ENCODE data around the gene MICU1.
A peak's percentile ranks its signal among the peaks of the same experiment; 100 is the strongest.

MICU1 gene

DNA sequence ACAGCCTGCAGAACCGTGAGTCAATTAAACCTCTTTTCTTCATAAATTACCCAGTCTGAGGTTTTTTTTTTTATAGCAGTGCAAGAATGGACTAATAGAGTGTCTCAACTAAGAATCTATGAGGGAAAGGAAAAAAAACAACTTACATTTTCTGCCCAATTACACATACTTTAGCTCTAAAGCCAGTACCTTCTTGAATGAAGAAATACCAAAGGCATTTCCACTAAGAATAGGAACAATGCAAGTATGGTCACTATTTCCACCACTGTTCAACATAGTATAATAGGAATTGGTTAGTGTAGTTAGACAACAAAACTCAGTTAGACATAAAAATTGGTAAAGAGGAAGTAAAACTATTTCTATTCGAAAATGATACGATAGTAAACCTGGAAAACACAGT lies 37.6 kb downstream of the MICU1 start:
- no peak for TF ChIP-seq POLR2A (IDR thresholded peaks at IDR 0.05; ENCODE audit: low read depth, low read length)
- TF ChIP-seq TAF1 (IDR thresholded peaks at IDR 0.05; ENCODE audit: borderline replicate concordance, low read depth, low read length) = no peak
- no peak for TF ChIP-seq POLR2AphosphoS5 (IDR thresholded peaks at IDR 0.05; ENCODE audit: low read depth, low read length)
- DNase-seq (ENCODE audit: insufficient read length) (no peak), FAIRE-seq (no peak)

DNA sequence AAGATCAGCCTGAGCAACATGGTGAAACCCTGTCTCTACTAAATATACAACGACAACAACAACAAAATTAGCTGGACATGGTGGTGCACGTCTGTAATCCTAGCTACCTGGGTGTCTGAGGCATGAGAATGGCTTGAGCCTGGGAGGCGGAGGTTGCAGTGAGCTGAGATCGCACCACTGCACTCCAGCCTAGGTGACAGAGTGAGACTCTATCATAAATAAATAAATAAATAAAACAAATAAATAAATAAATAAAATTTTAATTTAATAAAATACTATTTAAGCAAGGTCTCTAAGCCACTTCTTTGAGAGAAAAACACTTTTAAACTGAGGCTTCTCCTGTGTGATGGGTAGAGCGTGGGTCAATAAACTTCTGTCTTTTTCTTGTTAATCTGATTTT lies 38.3 kb downstream of the MICU1 start:
- FAIRE-seq (no peak), DNase-seq (ENCODE audit: insufficient read length) (no peak)
- TF ChIP-seq POLR2AphosphoS5 (IDR thresholded peaks at IDR 0.05; ENCODE audit: low read depth, low read length) (no peak), TAF1 (IDR thresholded peaks at IDR 0.05; ENCODE audit: borderline replicate concordance, low read depth, low read length) (no peak), POLR2A (IDR thresholded peaks at IDR 0.05; ENCODE audit: low read depth, low read length) (no peak)

DNA sequence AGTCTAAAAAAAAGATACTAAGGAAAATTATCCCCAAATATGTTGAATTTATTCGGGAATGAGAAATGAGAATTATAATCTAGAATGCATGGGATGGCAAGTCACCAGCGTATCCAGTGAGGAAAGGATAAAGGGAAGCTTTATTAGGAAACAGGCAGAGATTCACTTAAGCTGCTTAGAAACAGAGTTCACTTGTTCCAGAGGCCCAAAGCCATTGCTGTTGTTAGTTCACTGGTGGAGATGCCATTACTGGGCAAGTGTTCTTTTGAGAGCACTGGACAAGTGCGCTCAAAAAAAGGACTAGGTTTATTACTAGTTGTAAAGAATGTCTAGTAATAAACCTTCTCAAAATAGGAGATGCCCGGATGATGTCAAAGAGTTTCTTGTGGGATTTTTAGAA lies 51.2 kb downstream of the MICU1 start:
- no peak for TF ChIP-seq TAF1 (IDR thresholded peaks at IDR 0.05; ENCODE audit: borderline replicate concordance, low read depth, low read length)
- no peak for TF ChIP-seq POLR2A (IDR thresholded peaks at IDR 0.05; ENCODE audit: low read depth, low read length)
- TF ChIP-seq POLR2AphosphoS5 (IDR thresholded peaks at IDR 0.05; ENCODE audit: low read depth, low read length) = no peak
- FAIRE-seq = no peak
- DNase-seq (ENCODE audit: insufficient read length) = no peak

DNA sequence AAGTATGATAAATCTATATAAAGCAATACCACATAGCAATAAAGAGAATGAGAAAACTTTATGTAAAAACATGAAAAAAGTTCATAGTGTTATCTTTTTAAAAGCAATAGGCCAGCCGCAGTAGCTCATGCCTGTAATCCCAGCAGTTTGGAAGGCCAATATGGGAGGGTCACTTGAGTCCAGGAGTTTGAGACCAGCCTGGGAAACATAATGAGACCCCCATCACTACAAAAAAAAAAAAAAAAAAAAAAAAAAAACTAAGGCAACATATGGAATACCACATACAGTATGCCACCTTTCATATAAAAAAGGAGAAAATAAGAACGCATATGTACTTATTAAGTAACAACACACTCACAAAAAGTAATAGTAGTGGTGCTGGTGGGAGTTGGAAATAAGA lies 52.8 kb downstream of the MICU1 start:
- TF ChIP-seq TAF1 (IDR thresholded peaks at IDR 0.05; ENCODE audit: borderline replicate concordance, low read depth, low read length) = no peak
- no peak for TF ChIP-seq POLR2A (IDR thresholded peaks at IDR 0.05; ENCODE audit: low read depth, low read length)
- FAIRE-seq = no peak

DNA sequence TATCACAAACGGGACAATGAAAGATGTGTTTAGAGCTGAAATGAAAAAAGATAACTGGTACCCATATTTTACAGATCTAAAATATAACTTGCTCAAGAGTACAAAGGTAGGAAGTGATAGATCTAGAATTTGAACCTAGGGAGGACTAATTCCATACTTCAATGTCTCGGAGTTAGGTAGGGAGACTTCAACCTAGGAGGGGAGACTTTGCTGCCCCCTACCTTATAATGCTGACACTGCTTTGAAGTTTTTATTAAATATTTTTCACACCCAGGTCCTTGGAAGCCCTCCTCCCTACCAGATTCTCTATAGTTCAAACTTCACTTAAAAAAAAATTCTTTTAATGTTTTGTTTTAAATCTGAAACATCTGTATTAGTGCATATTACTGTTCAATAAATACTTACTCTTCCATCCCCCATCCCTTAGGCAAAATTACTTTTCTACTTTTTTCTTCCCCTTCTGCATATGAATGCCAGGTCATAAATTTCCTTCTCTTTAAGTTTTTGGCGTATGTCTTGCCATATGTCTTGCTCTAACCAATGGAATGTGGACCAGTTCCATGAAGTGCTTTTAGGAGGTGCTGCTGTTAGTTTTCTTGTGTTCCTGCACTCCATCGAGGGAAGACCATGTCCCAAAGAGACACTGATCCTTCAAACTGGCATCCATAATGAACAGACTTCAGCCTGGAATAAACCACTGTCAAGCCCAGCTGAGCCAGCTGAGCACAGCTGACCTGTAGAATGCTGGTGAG lies 57.8 kb downstream of the MICU1 start:
- FAIRE-seq (no peak), DNase-seq (ENCODE audit: insufficient read length) (no peak)
- no peak for TF ChIP-seq POLR2A (IDR thresholded peaks at IDR 0.05; ENCODE audit: low read depth, low read length)
- no peak for TF ChIP-seq POLR2AphosphoS5 (IDR thresholded peaks at IDR 0.05; ENCODE audit: low read depth, low read length)
- TF ChIP-seq TAF1 (IDR thresholded peaks at IDR 0.05; ENCODE audit: borderline replicate concordance, low read depth, low read length) = no peak

More for the DNA sequence above, 52.8 kb downstream of the MICU1 start:
- no peak for DNase-seq (ENCODE audit: insufficient read length)

DNA sequence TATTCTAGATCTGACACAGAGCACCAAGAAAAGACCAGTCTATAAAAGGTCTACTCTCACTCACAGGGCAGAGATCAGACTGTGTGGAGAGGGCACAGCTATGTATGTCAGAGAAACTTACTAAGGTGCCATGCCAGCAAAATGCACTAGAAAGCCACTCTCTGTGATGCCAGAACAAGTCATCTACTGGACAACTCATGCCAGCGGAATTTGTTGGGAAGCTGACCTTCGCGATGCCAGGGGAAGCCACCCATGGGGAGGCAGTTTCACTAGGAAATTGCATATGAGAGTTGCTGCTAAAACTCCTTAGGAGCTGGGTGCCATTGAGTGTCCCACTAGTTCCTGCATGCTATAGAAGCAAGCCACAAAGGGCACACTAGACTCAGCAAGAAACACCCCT lies 58.5 kb downstream of the MICU1 start:
- DNase-seq (ENCODE audit: insufficient read length) (no peak), FAIRE-seq (no peak)
- TF ChIP-seq TAF1 (IDR thresholded peaks at IDR 0.05; ENCODE audit: borderline replicate concordance, low read depth, low read length) (no peak), POLR2A (IDR thresholded peaks at IDR 0.05; ENCODE audit: low read depth, low read length) (no peak), POLR2AphosphoS5 (IDR thresholded peaks at IDR 0.05; ENCODE audit: low read depth, low read length) (no peak)

DNA sequence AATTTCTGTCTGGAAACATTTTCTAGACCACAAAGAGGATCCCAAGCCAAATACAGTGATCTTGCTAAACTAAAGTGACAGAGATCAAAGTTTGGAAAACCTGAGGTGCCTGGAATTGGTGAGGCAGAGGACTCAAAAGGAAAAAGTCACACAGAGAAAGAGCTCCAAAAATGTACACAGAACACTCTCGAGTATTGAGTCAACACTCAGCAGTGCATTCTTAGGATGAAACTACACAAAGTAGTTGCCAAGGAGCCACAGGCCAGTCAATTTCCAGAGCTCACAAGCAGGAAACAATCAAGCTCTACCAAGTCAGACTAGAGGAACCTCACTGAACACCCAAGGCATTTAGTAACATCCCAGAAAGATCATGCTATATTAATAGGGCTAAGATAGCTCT lies 61.3 kb downstream of the MICU1 start:
- DNase-seq (ENCODE audit: insufficient read length) = no peak
- TF ChIP-seq POLR2AphosphoS5 (IDR thresholded peaks at IDR 0.05; ENCODE audit: low read depth, low read length) = no peak
- 0 out of 2 replicates have a peak, but pooled peaks have one; percentile 21 for TF ChIP-seq TAF1 (IDR thresholded peaks at IDR 0.05; ENCODE audit: borderline replicate concordance, low read depth, low read length)
- TF ChIP-seq POLR2A (IDR thresholded peaks at IDR 0.05; ENCODE audit: low read depth, low read length) = no peak
- FAIRE-seq = no peak

DNA sequence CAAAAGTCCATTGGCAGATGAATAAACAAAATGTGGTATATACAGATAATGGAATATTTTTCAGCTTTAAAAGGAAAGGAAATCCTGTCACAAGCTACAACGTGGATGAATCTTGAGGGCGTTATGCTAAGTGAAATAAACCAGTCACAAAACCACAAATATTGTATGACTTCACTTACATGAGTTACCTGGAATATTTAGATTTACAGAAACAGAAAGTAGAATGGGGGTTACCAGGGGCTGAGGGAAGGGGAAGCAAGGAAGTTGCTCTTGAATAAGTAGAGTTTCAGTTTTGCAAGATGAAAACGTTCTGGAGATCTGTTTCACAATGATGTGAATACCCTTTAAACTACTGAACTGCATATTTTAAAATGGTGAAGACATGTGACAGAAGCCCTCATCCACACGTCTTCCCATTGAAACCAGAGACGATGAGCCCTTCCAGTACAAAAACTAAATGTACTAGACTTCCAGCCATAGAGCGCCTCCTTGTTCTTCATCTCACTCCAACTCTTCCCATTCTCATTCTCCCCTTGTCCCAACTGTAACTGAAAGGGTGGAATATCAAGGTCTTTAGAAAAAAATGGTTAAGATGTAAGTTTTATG lies 62.4 kb downstream of the MICU1 start:
- DNase-seq (ENCODE audit: insufficient read length) = no peak
- peak; percentile 79 for FAIRE-seq
- no peak for TF ChIP-seq TAF1 (IDR thresholded peaks at IDR 0.05; ENCODE audit: borderline replicate concordance, low read depth, low read length)
- no peak for TF ChIP-seq POLR2AphosphoS5 (IDR thresholded peaks at IDR 0.05; ENCODE audit: low read depth, low read length)
- no peak for TF ChIP-seq POLR2A (IDR thresholded peaks at IDR 0.05; ENCODE audit: low read depth, low read length)

DNA sequence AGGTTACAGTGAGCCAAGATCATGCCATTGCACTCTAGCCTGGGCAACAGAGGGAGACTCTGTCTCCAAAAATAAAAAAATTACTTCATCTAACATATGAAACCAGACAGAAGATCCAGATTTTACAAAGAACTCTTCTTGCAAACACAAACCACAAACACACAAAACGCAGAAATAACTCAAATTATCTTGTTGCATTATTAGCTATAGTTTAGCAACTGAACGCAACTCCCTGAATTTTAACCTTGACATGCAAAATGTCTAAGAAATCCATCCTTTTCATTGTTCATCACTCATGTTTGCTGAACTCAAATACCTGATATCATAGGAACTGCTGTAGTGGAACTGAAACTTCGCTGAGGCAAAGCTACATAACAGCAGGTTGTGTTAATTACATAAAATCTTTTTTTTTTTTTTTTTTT lies 64.1 kb downstream of the MICU1 start:
- FAIRE-seq (peak; percentile 64), DNase-seq (ENCODE audit: insufficient read length) (no peak)
- TF ChIP-seq POLR2AphosphoS5 (IDR thresholded peaks at IDR 0.05; ENCODE audit: low read depth, low read length) (no peak), TAF1 (IDR thresholded peaks at IDR 0.05; ENCODE audit: borderline replicate concordance, low read depth, low read length) (no peak), POLR2A (IDR thresholded peaks at IDR 0.05; ENCODE audit: low read depth, low read length) (no peak)

DNA sequence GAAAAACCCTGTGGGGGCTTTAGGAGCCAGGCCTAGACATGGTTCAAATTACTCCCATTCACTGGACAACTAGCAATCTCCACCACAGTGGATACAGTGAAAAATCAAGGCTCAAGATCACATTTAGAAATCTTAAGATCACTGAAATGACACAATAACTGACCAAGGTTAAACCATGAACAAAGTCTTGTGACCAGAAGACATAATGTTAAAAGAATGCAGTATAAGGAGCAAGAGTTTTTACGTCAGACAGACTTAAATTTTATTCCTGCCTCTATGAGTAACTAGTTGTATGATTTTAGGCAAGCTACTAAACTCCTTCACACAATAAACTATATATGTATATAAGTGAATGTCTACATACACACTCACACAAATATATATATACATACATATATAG lies 68.5 kb downstream of the MICU1 start:
- peak; percentile 38 for FAIRE-seq
- DNase-seq (ENCODE audit: insufficient read length) = no peak
- TF ChIP-seq TAF1 (IDR thresholded peaks at IDR 0.05; ENCODE audit: borderline replicate concordance, low read depth, low read length) = no peak

DNA sequence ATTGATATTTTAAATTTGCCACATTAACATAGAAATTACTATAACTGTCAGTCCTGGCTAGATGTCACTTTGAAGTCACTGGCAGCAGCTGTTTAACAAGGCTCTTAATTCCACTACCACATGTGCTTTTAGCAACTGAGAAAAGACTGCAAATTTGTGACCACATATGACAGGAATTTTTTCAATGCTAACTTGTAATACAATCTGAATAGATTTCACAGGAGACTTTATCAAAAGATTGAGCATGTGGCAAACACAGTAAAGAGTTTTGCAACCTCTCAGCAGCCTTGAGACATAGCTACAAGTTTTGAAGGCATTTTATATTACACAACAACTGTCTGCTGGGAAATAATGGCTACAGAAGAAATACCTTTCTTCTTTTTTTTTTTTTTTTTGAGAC lies 73.0 kb downstream of the MICU1 start:
- DNase-seq (ENCODE audit: insufficient read length) (no peak), FAIRE-seq (no peak)
- no peak for TF ChIP-seq TAF1 (IDR thresholded peaks at IDR 0.05; ENCODE audit: borderline replicate concordance, low read depth, low read length)
- TF ChIP-seq POLR2A (IDR thresholded peaks at IDR 0.05; ENCODE audit: low read depth, low read length) = no peak
- TF ChIP-seq POLR2AphosphoS5 (IDR thresholded peaks at IDR 0.05; ENCODE audit: low read depth, low read length) = no peak

DNA sequence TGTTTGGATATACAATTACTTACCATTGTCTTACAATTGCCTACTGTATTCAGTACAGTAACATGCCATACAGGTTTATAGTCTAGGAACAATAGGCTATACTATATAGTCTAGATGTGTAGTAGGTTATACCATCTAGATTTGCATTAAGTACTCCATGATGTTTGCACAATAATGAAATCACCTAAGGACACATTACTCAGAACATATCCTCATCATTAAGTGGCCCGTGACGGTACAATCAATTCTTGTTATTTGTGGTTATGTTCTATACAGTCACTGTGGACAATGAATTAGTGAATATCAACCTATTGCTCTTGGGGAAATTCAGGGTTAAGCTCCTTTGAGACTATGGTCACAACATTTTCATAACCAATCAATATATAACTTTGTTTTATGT lies 75.6 kb downstream of the MICU1 start:
- no peak for TF ChIP-seq POLR2AphosphoS5 (IDR thresholded peaks at IDR 0.05; ENCODE audit: low read depth, low read length)
- no peak for TF ChIP-seq POLR2A (IDR thresholded peaks at IDR 0.05; ENCODE audit: low read depth, low read length)
- no peak for TF ChIP-seq TAF1 (IDR thresholded peaks at IDR 0.05; ENCODE audit: borderline replicate concordance, low read depth, low read length)
- no peak for DNase-seq (ENCODE audit: insufficient read length)
- peak; percentile 54 for FAIRE-seq
